DND-41 (cell line): ENCODE measurements around the gene DPYSL4.

Experiments used
- ATAC-seq: fragments of 200-7000 bp; cut with Tn5 transposase; 3 replicates; pipeline ENCODE4 v1.9.1; 2021; ENCODE audit warnings: low read depth; ENCODE audit not compliant: insufficient read depth
- DNase-seq: peaks from one replicate; pipeline ENCODE4 v3.0.0-alpha.2; 2020
- H2AFZ ChIP-seq: 2 replicates; pipeline ENCODE4 v1.6.0; 2012; ENCODE audit warnings: low read depth, low read length
- H3K27ac ChIP-seq: 2 replicates; pipeline ENCODE4 v1.5.1; 2012; ENCODE audit warnings: low read length, inconsistent platforms
- H3K27me3 ChIP-seq: fragments of 200-600 bp; sonication (generic); 2 replicates; pipeline ENCODE4 v1.6.0; 2012; ENCODE audit warnings: low read length, mild to moderate bottlenecking, inconsistent platforms; ENCODE audit not compliant: insufficient read depth, poor library complexity
- H3K36me3 ChIP-seq: 2 replicates; pipeline ENCODE4 v1.5.1; 2012; ENCODE audit warnings: low read length, inconsistent platforms; ENCODE audit not compliant: insufficient read depth
- H3K4me1 ChIP-seq: 2 replicates; pipeline ENCODE4 v1.5.1; 2012; ENCODE audit warnings: mild to moderate bottlenecking, low read length; ENCODE audit not compliant: insufficient read depth
- H3K4me2 ChIP-seq: 2 replicates; pipeline ENCODE4 v1.6.0; 2012; ENCODE audit warnings: mild to moderate bottlenecking, moderate library complexity, low read length, inconsistent platforms; ENCODE audit not compliant: insufficient read depth
- H3K4me3 ChIP-seq, 2 experiments: fragments of 200-600 bp in 1 of 2; shearing (Covaris generic) in 1 of 2; 2 replicates each; pipeline ENCODE4 v1.5.1; 2012 to 2016; ENCODE audit warnings: inconsistent platforms in 2 of 2, low read length in 2 of 2, mild to moderate bottlenecking in 2 of 2, low read depth in 1 of 2, moderate library complexity in 1 of 2
- H3K79me2 ChIP-seq: 2 replicates; pipeline ENCODE4 v1.6.0; 2012; ENCODE audit warnings: low read length, inconsistent platforms; ENCODE audit not compliant: insufficient read depth
- H3K9ac ChIP-seq: 2 replicates; pipeline ENCODE4 v1.6.0; 2012; ENCODE audit warnings: low read depth, mild to moderate bottlenecking, inconsistent platforms, low read length, moderate library complexity
- H3K9me3 ChIP-seq: 2 replicates; pipeline ENCODE4 v1.5.1; 2012; ENCODE audit warnings: low read length, moderate library complexity, mild to moderate bottlenecking, inconsistent platforms; ENCODE audit not compliant: insufficient read depth, severe bottlenecking
- H4K20me1 ChIP-seq: 2 replicates; pipeline ENCODE4 v1.6.0; 2012; ENCODE audit warnings: low read length; ENCODE audit not compliant: insufficient read depth
- CTCF ChIP-seq: IDR thresholded peaks from 2 replicates; pipeline ENCODE4 v1.5.1; 2012; ENCODE audit warnings: borderline replicate concordance, low read length, moderate library complexity, mild to moderate bottlenecking; ENCODE audit not compliant: poor library complexity, severe bottlenecking; ENCODE audit errors: extremely low read depth
- EZH2 ChIP-seq: IDR thresholded peaks from 3 replicates; pipeline ENCODE4 v1.6.1; 2012; ENCODE audit warnings: borderline replicate concordance, low read depth, mild to moderate bottlenecking, moderate library complexity, low read length, inconsistent platforms; ENCODE audit not compliant: severe bottlenecking

The DPYSL4 gene

GRCh38 chr10:132247943-132248342 lies 61.2 kb downstream of the DPYSL4 start:
- Histone ChIP-seq H3K4me1 (no peaks in the 10 kb centered on the region), H4K20me1 (no peaks in the 10 kb centered on the region; the same call in 1 of the 2 replicates), H3K79me2 (no peaks in the 10 kb centered on the region), H3K27me3 (no peaks in the 10 kb centered on the region), H2AFZ (no peak overlapping the region), H3K9ac (no peak overlapping the region), H3K4me3 (no peak overlapping the region), H3K27ac (no peak overlapping the region), H3K9me3 (no peaks in the 10 kb centered on the region), H3K36me3 (no peaks in the 10 kb centered on the region), H3K4me2 (no peak overlapping the region)
- TF ChIP-seq CTCF, result no peak
- TF ChIP-seq EZH2, result no peak
- ATAC-seq, result no peak
- no peak for DNase-seq

- H3K79me2 ChIP-seq, result no peaks in the 10 kb centered on the region
- H3K9ac ChIP-seq, result no peak overlapping the region
- no peak overlapping the region for H3K4me3 ChIP-seq
- no peaks in the 10 kb centered on the region; the same call in 1 of the 2 replicates for H4K20me1 ChIP-seq
- H3K9me3 ChIP-seq, result no peaks in the 10 kb centered on the region
- no peak for DNase-seq
- TF ChIP-seq EZH2, result no peak
- no peak for TF ChIP-seq CTCF
- no peak overlapping the region for H3K27ac ChIP-seq
- no peak overlapping the region for H2AFZ ChIP-seq
- ATAC-seq, result peak; percentile 37; the same call in 1 of the 3 replicates
- H3K36me3 ChIP-seq, result no peaks in the 10 kb centered on the region
- no peaks in the 10 kb centered on the region for H3K27me3 ChIP-seq
- H3K4me1 ChIP-seq, result no peaks in the 10 kb centered on the region
- H3K4me2 ChIP-seq, result no peak overlapping the region
Observed at GRCh38 chr10:132248455-132249225, 61.9 kb downstream of the DPYSL4 start.

GRCh38 chr10:132249226-132249724 lies 62.5 kb downstream of the DPYSL4 start:
- TF ChIP-seq CTCF, result no peak
- TF ChIP-seq EZH2, result no peak
- H3K27me3 ChIP-seq, result no peaks in the 10 kb centered on the region
- no peak overlapping the region for H3K4me2 ChIP-seq
- no peak overlapping the region for H3K9ac ChIP-seq
- ATAC-seq, result no peak
- no peak for DNase-seq
- H3K27ac ChIP-seq, result no peak overlapping the region
- H3K4me1 ChIP-seq, result no peaks in the 10 kb centered on the region
- no peak overlapping the region for H3K4me3 ChIP-seq
- H3K9me3 ChIP-seq, result no peaks in the 10 kb centered on the region
- no peaks in the 10 kb centered on the region; the same call in 1 of the 2 replicates for H4K20me1 ChIP-seq
- H2AFZ ChIP-seq, result no peak overlapping the region
- no peaks in the 10 kb centered on the region for H3K36me3 ChIP-seq
- H3K79me2 ChIP-seq, result no peaks in the 10 kb centered on the region
